Endodermal cell (in vitro differentiated cells): ENCODE data around the gene NRG2. TPM values are rescaled to one million over a fixed set of nuclear protein-coding genes. Genes with fewer than 3 reads are reported as not detected.
A peak's percentile ranks its signal among the peaks of the same experiment; 100 is the strongest.

Experiments used
- DNase-seq: peaks from one replicate; pipeline ENCODE4 v3.0.0-alpha.2; 2017
- H3K27ac ChIP-seq: 2 replicates; pipeline ENCODE4 v1.5.1; 2013; ENCODE audit warnings: mild to moderate bottlenecking, low read depth, low read length, moderate library complexity
- H3K27me3 ChIP-seq: 2 replicates; pipeline ENCODE4 v1.6.1; 2013; ENCODE audit warnings: mild to moderate bottlenecking, low read length, moderate library complexity; ENCODE audit not compliant: insufficient read depth, control insufficient read depth, poor library complexity, severe bottlenecking
- H3K36me3 ChIP-seq: 2 replicates; pipeline ENCODE4 v1.7.0; 2013; ENCODE audit warnings: mild to moderate bottlenecking, low read length, moderate library complexity; ENCODE audit not compliant: control insufficient read depth, insufficient read depth
- H3K4me1 ChIP-seq: one replicate; pipeline ENCODE4 v1.7.0; 2013; ENCODE audit warnings: low read length; ENCODE audit not compliant: control insufficient read depth, insufficient read depth
- H3K4me3 ChIP-seq: 2 replicates; pipeline ENCODE4 v1.5.1; 2013; ENCODE audit warnings: mild to moderate bottlenecking, low read length, moderate library complexity
- H3K9ac ChIP-seq: 2 replicates; pipeline ENCODE4 v1.6.1; 2013; ENCODE audit warnings: mild to moderate bottlenecking, low read length, moderate library complexity; ENCODE audit not compliant: poor library complexity, severe bottlenecking; ENCODE audit errors: extremely low read depth
- H3K9me3 ChIP-seq: 2 replicates; pipeline ENCODE4 v1.6.1; 2013; ENCODE audit warnings: mild to moderate bottlenecking, low read length, moderate library complexity; ENCODE audit not compliant: control insufficient read depth
- H3K27ac Mint-ChIP-seq: 2 replicates; pipeline ENCODE4 v1.8.0; 2020; ENCODE audit warnings: mixed read lengths
- H3K27me3 Mint-ChIP-seq: 2 replicates; pipeline ENCODE4 v1.8.0; 2021; ENCODE audit warnings: mild to moderate bottlenecking, mixed read lengths; ENCODE audit not compliant: insufficient read depth
- H3K36me3 Mint-ChIP-seq: 2 replicates; pipeline ENCODE4 v1.8.0; 2020; ENCODE audit warnings: low read depth, mixed read lengths
- H3K4me1 Mint-ChIP-seq: 2 replicates; pipeline ENCODE4 v1.8.0; 2020; ENCODE audit warnings: mixed read lengths
- H3K4me3 Mint-ChIP-seq: 2 replicates; pipeline ENCODE4 v1.8.0; 2020; ENCODE audit warnings: mild to moderate bottlenecking, moderate library complexity, mixed read lengths
- H3K9me3 Mint-ChIP-seq: 2 replicates; pipeline ENCODE4 v1.8.0; 2020; ENCODE audit warnings: mild to moderate bottlenecking, mixed read lengths
- WGBS, 2 experiments: methylation state at CpG; one replicate each; pipeline versions ENCODE4 v1.1.5 to v1.1.7; 2013; ENCODE audit warnings: missing lambda C conversion rate in 2 of 2, mixed read lengths in 1 of 2; ENCODE audit not compliant: insufficient coverage in 1 of 2, insufficient read length in 1 of 2; 5-methylcytosine and 5-hydroxymethylcytosine counted together
- total RNA-seq, 2 donors: library from RNA; stranded (reverse); fragmentation: NEBNext Ultra II Directional in 1 of 2; extraction: Animal tissue kit (Norgen Biotek cat#: 25700) in 1 of 2; gene quantifications; 2 replicates in 1 of 2; 3 replicates in 1 of 2; pipeline ENCODE4 v1.2.1, GENCODE V29; 2021
- TF ChIP-seq, protein P1 (sequence below): fragments of 200-600 bp; sonication (generic); conservative IDR thresholded peaks from 2 replicates; pipeline ENCODE4 v1.5.0; 2021; ENCODE audit warnings: antibody characterized with exemption, mild to moderate bottlenecking

Gene NRG2
- total RNA-seq, 2 donors from 2014 or later, result 10.8 to 12.5 TPM

DNA sequence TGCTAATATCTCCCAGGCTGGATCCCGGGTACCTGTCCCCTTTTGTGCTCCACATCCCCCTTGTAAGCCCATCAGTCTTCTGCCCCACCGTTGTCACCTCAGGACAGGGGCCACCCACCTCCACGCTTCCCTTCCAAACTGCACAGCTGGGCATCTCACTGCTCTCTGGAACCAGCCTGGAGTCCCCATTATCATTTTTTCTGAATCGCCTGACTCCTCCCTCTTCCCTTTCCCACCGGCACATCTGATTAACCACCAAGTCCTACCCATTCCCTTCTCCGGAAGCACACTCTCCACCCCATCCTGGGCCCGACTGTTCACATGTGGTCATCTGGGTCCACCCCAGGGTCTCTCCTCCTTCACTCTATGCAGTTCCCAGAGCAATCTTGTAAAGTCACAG, 193.6 kb downstream of the NRG2 start:
- H3K27me3 ChIP-seq, result peaks cover 45% of the 10 kb centered on the region
- Mint-ChIP-seq H3K4me3 (no peak overlapping the region), H3K36me3 (peaks cover 10% of the 10 kb centered on the region), H3K9me3 (no peaks in the 10 kb centered on the region), H3K27me3 (peaks cover 68% of the 10 kb centered on the region), H3K27ac (no peak overlapping the region), H3K4me1 (peaks cover 6% of the 10 kb centered on the region)
- no peak overlapping the region for H3K9ac ChIP-seq
- no peak overlapping the region for H3K4me3 ChIP-seq
- no peak for DNase-seq
- whole genome bisulfite sequencing, 2 experiments, result 69 to 86% methylated on average over 5 to 7 of the region's 7 CpGs
- H3K9me3 ChIP-seq, result no peaks in the 10 kb centered on the region
- H3K36me3 ChIP-seq, result no peaks in the 10 kb centered on the region
- H3K27ac ChIP-seq, result no peak overlapping the region
- H3K4me1 ChIP-seq, result no peaks in the 10 kb centered on the region
- TF ChIP-seq, protein P1, sequence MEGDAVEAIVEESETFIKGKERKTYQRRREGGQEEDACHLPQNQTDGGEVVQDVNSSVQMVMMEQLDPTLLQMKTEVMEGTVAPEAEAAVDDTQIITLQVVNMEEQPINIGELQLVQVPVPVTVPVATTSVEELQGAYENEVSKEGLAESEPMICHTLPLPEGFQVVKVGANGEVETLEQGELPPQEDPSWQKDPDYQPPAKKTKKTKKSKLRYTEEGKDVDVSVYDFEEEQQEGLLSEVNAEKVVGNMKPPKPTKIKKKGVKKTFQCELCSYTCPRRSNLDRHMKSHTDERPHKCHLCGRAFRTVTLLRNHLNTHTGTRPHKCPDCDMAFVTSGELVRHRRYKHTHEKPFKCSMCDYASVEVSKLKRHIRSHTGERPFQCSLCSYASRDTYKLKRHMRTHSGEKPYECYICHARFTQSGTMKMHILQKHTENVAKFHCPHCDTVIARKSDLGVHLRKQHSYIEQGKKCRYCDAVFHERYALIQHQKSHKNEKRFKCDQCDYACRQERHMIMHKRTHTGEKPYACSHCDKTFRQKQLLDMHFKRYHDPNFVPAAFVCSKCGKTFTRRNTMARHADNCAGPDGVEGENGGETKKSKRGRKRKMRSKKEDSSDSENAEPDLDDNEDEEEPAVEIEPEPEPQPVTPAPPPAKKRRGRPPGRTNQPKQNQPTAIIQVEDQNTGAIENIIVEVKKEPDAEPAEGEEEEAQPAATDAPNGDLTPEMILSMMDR, result no peak

DNA sequence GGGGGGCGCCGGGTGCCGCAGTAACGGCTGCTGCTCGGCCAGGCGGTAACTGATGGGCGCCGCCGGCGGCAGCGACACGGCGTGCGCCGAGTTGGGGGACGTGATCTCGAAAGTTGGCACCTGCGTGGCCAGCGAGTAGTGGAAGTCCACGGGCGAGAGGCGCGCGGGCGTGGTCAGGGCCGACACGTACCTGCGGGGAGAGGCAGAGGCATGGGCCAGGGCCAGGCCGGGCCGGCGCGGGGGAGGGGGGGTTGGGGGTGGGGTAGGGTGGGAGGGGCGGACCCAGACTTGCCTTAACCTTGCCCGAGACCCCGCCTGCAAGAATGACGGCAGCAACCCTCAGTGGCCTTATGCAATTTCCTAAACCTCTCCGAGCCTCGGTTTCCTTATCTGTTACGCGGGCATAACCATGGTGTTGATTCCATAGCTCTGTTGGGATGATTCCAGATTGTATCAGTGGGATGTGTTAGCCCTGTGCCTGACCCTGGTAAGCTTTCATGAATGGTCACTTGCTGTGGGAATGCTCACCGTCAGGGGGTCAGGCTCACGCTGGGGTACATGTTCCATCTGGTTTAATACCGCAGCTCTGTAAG, 194.5 kb downstream of the NRG2 start:
- Histone ChIP-seq H3K4me3 (peak overlapping the region; percentile 75), H3K4me1 (no peaks in the 10 kb centered on the region), H3K36me3 (no peaks in the 10 kb centered on the region), H3K9ac (no peak overlapping the region), H3K27me3 (peaks cover 50% of the 10 kb centered on the region), H3K27ac (no peak overlapping the region), H3K9me3 (no peaks in the 10 kb centered on the region)
- Mint-ChIP-seq H3K27ac (no peak overlapping the region), H3K4me1 (peaks cover 6% of the 10 kb centered on the region), H3K27me3 (peaks cover 71% of the 10 kb centered on the region), H3K36me3 (peaks cover 10% of the 10 kb centered on the region), H3K9me3 (no peaks in the 10 kb centered on the region), H3K4me3 (peak overlapping the region; percentile 40)
- 18 to 59% methylated on average over 7 to 38 of the region's 43 CpGs for WGBS, 2 experiments
- TF ChIP-seq, protein P1, result no peak
- no peak for DNase-seq

DNA sequence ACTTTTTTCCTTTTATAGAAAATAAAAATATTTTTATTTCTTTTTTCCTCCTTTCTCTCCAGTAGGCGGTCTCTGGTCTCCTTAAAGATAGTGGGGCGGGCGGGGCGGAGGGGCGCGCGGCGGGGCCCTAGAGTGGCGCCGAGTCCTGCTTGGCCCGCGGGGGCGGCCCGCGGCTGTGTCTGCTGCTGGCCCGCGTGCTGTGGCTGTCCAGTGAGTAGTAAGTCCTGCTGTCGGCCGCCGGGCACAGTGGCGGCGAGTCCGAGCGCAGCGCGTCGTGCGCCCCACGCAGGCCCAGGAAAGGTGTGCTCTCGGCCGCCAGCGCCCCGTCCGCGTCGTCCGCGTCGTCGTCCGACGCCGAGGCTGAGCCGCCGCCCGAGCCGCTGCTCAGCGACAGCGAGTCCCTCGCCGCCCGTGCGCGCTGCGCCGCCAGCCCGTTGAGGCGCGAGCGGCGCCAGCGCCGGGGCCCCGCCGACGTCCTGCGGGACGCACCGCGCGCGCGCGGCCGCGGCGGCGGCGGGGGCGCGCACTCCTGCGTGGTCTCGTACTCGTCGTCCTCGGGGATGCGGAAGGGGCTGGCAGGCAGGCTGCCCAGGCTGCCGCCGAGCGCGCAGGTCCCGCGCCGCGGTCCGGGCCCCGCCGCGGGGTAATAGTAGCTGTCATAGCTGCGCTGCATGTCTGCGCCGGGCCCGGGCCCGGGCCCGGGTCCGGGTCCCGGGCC, 195.2 kb downstream of the NRG2 start:
- Histone ChIP-seq H3K4me1 (no peaks in the 10 kb centered on the region), H3K27me3 (peaks cover 57% of the 10 kb centered on the region), H3K9me3 (no peaks in the 10 kb centered on the region), H3K9ac (no peak overlapping the region), H3K36me3 (no peaks in the 10 kb centered on the region), H3K4me3 (peak overlapping the region; percentile 75), H3K27ac (no peak overlapping the region)
- H3K9me3 Mint-ChIP-seq, result no peaks in the 10 kb centered on the region
- DNase-seq, result peak; percentile 82
- no peak overlapping the region for H3K27ac Mint-ChIP-seq
- peaks cover under 1% of the 10 kb centered on the region for H3K4me1 Mint-ChIP-seq
- peaks cover 78% of the 10 kb centered on the region for H3K27me3 Mint-ChIP-seq
- peaks cover 10% of the 10 kb centered on the region for H3K36me3 Mint-ChIP-seq
- WGBS, 2 experiments, result 0 to 1% methylated on average over 20 to 107 of the region's 107 CpGs
- TF ChIP-seq, protein P1, result peak; percentile 25
- peak overlapping the region; percentile 40 for H3K4me3 Mint-ChIP-seq
